HG03175 (cell line): ENCODE results near the gene ZRANB3.
"Not testable (repeated sequence)": the region's sequence is repeated elsewhere in the genome, so short reads cannot be mapped to it uniquely, and the experiment has no call there.

ENCODE experiments used
- ATAC-seq: cut with Tn5 transposase; IDR thresholded peaks from one replicate; pipeline ENCODE4 v1.9.1; 2021; ENCODE audit warnings: mild to moderate bottlenecking, moderate library complexity; ENCODE audit not compliant: unreplicated experiment

The ZRANB3 gene

DNA sequence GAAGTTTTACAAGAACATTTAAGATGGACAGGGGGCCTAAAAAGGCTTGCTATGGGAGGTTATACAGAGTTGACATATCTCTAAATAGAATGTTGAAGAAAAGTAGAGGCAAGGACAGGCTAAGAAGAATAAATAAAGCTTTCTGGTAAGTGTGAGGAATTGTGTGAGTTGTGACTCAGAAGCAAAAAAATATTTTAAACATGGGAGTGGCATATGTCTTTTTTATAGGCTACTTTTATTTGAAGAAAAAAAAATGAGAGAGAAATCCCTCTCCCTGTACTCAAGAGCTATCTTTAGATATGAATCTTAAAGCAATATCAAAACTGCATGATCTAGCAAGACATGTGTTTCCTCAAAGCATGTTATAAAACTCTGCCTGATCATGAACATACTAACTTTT, 437.8 kb downstream of the ZRANB3 start:
- no peak for ATAC-seq

DNA sequence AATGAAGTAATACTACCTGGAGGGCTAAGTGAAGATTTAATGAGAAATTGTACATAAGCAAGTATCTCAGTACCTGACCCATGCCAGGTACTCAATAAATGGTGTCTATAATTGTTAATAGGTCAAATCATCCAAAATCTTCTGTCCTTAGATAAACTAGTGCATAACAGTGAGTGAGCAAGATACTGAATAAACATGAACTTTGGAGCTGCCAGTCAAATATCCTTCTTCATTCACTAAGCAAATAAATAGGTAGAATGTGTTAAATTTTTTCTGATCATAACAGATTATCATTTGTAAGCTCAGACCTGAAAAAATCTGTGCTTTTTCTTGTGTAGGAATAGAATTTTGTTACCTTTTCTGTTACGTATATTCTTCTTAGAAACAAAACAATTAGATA, 439.3 kb downstream of the ZRANB3 start:
- no peak for ATAC-seq

DNA sequence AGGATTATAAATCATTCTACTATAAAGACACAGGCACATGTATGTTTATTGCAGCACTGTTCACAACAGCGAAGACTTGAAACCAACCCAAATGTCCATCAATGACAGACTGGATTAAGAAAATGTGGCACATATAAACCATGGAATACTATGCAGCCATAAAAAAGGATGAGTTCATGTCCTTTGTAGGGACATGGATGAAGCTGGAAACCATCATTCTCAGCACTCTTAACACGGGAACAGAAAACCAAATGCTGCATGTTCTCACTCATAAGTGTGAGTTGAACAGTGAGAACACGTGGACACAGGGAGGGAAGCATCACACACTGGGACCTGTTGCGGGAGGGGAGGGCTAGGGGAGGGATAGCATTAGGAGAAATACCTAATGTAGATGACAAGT, 441.4 kb downstream of the ZRANB3 start:
- not testable (repeated sequence) for ATAC-seq
